NCI-H2196 treated with DMSO at 0.1 percent for 48 hours (cell line): ENCODE results near the gene ZFP1.
A peak's percentile ranks its signal among the peaks of the same experiment; 100 is the strongest.
"Not testable (repeated sequence)": the region's sequence is repeated elsewhere in the genome, so short reads cannot be mapped to it uniquely, and the experiment has no call there.

Experiments
- DNase-seq: peaks from one replicate; lab custom pipeline; 2025; ENCODE audit not compliant: unreplicated experiment; lab: John Stamatoyannopoulos, UW

The ZFP1 gene

DNA sequence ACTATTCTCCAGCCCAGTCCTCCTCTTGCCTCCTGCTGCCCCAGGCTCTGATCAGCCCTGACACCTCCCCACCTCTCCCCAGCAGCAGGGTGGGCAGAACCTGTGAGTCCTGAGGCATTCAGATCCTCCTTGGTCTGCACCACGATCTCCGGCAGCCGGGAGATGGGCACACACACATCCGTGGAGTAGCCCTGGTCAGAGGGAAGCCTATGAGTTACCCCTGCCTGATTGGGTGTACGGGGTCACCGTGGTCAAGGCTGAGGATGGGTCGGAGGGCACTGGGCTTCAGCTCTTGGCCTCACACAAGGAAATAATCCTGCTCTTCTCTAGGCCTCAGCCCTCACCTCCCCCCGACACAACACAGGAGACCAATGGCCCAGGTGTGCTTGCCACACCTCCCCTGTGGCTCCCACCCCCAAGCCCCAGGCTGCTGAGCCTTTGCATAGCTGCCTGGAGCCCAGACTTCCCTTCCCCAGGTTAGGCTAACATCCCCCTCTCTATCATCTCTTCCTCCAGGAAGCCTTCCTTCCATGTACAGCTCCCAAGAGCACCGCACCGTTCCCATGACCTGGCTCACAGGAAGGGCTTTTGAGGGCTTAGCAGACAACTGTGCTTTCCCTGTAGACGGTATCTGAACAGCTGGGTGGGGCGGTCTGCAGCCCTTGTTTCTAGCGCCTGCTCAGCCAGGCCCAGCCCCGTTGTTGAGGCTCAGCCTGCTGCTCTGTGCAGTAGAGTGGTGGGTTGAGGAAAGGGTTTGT lies 35.4 kb upstream of the ZFP1 start:
- no peak for DNase-seq

DNA sequence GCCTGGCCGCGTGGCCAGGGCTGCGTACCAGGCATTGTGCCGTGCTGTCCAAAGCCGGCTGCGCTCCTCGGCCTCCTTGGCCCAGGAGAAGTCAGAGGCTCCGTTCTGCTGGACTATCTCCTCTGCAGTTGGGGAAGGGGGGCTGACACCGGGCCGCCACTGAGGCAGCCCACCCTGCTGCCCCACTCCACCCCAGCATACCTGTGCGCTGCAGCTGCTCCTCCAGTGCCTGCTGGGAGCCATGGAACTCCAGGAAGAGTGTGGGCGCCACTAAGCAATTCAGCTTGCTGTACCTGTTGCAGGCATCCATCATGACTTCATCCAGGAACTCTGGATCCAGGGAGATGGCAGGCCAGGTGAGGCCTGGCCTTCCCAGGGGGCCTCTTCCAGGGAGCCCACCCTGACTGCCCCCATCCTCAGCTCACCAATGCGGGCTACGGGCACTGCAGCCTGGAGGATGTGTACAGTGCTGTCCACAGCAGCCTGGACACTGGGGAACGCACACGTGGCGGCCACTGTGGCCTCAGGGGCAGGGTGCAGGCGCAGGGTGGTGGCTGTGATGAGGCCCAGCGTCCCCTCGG lies 34.7 kb upstream of the ZFP1 start:
- no peak for DNase-seq

DNA sequence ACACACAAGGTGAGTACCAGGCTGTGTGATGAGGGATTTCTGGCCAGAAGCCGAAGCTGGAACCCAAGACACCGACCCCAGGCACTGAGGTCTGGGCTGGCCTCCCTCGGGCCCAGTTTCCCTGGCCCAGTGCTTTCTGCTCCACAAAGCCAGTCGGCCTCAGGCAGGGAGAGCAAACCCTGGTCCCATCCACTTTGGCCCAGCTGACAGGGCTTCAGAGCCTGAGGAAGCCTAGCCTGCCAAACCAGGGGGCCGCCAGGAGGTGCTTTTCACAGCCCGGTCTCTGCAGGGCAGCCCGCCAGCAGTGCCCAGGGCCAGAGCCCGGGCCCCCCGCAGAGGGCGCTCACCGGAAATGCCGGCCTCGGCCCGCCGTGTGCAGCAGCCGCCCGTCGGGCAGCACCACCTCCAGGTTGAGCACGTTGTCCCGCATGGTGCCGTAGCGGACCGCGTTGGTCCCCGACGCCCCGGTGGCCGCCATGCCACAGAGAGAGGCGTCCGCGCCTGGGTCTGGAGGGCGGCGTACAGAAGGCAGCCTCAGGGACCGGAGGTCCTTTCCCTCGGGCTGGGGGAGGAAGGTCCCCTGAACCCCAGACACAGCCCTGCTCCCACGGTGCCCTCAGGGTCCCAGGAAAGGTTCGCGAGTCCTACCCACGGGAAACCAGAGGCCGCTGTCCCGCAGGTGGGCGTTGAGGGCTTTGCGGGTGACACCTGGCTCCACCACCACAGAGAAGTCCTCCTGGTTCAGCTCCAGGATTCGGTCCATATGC lies 34.0 kb upstream of the ZFP1 start:
- no peak for DNase-seq

DNA sequence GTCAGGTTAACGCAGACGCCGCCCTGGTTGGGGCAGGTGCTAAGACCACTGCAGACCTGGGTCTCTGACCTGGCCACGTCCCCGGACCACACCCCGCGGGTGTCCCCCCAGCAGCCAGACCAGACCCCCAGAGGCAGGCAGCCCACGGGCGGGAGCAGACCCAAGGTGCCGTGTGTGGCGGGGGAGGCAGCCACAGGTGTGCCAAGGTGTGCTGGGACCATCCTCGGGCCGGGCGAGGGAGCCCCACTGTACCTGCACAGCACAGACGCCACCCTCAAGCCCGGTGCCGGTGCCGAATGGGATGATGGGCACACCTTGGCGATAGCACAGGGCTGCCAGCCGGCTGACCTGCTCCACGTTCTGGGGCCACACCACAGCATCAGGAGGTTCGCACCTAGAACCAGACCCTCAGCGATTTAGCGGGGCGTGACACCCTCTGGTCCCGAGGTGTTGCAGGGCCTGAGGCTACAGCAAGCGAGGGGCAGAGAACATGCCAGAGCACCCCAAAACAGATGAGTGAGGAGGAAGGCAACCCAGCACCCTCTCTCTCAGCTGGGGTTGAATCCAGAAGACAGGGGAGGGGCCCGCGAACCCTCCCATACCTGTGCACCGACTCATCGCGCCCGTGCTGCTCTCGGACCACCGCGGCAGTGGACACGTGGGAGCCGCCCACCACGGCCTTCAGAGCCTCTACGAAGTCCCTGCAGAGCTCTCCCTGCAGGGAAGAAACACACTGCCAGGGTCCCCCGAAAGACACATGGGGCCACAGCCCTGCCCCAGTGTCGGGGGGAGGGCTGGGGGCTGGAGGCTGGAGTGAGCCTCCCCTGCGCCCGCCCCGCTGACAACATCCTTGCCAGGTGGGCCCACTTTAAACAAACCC lies 33.1 kb upstream of the ZFP1 start:
- DNase-seq = no peak

DNA sequence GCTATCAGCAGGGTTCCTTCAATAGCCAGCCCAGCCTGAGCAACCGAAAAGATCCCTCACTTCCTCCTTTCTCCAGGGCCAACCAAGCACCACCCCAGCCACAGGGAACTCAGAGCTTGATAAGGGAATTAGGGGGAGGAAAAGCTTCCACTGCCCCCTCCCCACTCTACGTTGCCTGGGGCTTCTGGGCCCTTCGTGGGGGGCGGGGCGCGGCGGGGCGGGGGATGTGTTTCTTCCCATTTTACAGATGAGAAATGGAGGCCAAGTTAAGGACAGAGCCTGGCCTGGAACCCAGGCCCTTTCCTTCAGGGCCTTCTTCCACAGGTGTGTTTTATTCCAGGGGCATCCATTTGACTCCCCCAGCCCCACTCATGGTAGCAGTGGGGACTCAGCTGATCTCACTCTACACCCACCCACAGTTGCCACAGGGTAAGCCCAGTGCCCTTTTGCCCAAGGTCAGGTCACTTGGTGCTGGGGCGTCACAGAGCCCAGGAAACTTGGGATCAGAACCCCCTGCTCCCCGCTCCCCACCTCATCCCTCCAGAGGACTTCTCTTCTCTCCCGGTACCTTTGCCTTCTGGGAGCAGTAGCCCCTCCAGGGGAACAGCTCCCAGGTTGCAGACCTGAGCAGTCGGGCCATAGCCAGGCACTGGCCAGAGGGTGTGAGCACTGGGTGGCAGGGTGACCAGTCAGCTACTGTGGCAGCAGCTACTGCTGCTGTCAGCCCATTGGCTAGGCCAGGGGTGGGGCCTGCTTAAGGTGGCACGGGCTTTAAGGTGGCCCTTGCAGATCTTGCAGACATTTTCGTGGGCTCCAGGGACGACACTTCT lies 32.0 kb upstream of the ZFP1 start, which contains the start of gene LDHD:
Gene LDHD (minus strand): TSS at position 700 of the 830 bp plus-strand sequence. CDS start 60 bp downstream, at position 640.
- DNase-seq = peak; percentile 6

DNA sequence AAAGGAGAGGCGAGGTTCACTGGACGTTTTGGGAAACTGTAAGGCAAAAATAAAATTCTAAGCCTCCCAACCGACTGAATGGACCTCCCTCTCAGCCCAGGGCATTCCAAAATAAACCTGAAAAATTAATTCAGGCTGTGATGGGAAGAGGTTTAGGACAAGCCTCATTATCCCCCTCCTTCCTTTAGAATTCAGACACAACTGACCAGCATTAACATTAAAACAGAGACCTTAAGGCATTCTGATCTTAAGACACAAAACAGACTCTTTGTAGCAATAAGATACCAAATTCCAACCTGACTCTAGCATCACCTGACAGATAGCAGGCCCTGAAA lies 31.4 kb upstream of the ZFP1 start:
- no peak for DNase-seq

DNA sequence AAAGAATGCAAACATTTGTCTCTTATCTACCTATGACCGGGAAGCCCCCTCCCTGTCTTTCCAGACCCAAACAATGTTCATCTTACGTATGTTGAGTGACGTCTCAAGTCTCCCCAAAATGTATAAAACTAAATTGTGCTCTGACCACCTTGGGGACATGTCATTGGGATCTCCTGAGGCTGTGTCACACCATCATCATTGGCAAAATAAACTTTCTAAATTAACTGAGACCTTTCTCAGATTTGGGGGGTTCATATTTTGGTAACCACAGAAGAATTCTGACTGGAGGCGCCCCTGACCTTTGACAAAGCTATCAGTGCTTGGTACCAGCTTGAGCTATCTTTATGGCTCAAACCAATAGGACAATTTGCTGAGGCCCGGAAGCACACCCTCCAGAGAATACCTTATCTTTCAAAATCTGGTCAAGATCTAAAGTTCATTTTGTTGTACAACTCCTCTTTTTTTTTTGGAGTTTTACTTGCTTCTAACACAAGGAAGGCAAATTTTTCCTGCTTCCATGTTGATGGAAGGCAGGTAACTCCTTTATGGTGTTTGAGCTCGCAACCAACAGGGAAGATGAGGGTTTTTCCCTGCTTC lies 29.3 kb upstream of the ZFP1 start:
- DNase-seq = no peak

DNA sequence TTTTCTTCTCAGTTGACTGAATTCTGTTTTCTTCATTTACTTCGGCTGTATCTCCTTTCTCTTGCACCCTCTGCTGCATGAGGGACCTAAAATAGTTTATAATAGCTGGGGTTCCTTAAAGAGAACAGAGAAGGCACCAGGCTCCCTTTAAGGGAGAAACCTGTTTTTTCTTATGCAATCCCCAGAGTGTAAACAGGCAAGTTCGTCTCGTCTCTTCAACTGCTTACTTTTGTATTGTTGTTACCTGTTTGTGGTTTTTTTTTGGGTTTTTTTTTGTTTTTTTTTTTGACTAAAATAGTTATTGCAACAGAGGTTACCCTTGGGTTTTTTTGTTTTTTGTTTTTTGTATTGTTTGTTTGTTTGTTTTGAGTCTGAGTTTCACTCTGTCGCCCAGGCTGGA lies 28.1 kb upstream of the ZFP1 start:
- DNase-seq = no peak

DNA sequence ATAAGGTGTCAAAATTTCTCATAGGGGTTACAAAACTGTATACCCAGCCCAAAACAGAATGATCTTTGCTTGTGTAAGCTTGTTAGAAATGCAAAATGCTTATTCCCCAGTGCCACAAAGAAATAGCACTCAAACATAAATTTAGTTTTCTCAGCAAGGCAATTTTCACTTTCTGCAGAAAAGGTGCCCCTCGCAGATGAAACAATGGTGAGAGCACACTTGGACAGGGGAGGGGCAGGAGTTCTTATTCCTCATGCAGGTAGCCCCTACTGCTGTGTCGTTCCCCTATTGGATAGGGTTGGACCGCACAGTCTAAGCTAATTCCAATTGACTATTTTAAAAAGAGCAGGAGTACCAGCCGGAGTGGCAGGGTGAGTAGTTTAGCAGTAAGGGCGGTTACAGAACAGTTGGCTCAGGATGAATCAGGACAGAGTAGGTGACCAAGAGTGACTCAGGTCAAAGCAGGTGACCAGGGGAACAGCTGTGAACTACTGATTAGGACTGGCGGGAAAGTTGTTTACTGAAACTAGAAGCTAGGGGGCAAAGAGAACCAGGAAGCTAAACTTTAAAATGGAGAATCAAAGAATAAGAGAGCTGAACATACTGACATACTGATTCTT lies 26.3 kb upstream of the ZFP1 start:
- no peak for DNase-seq

DNA sequence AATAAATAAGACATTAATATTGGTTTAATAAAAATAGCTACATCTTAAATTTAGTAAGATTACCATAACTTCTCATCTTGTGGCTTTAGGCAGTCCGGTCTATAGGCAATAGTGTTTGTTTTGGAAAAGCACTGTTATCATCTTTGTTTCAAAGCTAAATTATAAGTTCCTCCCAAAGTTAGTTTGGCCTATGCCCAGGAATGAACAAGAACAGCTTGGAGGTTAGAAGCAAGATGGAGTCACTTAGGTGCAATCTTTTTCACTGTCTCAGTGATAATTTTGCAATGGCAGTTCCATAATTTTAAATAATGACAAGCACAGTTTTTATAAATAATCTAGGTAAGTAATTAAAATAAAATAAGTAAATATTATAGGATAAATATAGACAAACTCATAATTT lies 25.7 kb upstream of the ZFP1 start:
- no peak for DNase-seq

DNA sequence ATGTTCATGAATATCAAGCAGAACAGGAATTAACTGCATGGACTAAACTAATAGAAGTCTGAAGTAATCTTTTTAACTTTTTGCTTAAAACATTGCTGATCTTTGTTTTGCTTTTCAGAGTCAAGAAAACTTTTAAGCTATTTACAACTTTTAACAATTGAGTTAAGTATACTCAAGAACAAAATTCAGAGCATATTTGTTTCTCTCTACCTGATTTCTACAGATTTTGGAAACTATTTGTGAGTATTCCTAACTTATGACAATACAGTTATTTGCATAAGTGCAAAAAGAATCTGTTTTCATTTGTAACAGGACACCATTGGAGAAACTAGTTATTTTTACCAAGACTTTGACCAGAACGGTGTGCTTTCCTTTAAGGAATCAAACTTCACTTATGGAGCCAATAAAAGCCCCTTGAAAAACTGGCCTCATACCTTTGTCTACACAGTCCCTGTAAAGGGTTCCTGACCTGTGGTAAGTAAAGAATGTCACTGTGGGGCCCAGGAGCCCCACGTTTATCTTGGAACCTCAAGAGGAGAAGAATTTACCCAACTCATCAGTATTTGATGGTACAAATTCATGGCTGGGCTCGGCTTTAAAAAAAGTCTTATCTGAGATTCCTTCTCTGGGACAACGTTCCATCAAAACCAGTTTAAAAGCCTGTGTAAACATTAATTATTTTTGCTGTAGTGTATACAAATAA lies 20.5 kb upstream of the ZFP1 start:
- DNase-seq = no peak

DNA sequence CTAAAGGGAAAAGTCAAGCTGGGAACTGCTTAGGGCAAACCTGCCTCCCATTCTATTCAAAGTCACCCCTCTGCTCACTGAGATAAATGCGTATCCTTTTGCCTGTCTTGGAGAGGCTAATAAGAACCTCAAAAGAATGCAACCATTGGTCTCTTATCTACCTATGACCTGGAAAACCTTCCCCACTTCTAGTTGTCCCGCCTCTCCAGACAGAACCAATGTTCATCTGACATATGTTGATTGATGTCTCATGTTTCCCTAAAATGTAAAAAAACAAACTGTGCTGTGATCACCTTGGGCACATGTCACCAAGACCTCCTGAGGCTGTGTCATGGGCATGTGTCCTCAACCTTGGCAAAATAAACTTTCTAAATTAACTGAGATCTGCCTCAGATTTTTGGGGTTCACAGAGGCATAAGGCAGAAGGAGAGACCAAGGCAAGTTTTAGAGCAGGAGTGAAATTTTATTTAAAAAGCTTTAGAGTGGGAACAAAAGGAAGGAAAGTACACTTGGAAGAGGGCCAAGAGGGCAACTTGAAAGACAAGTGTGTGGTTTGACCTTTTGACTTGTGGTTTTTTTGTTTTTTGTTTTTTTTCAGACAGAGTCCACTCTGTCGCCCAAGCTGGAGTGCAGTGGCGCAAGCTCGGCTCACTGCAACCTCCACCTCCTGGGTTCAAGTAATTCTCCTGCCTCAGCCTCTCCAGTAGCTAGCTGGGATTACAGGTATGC lies 18.7 kb upstream of the ZFP1 start:
- DNase-seq = not testable (repeated sequence)

DNA sequence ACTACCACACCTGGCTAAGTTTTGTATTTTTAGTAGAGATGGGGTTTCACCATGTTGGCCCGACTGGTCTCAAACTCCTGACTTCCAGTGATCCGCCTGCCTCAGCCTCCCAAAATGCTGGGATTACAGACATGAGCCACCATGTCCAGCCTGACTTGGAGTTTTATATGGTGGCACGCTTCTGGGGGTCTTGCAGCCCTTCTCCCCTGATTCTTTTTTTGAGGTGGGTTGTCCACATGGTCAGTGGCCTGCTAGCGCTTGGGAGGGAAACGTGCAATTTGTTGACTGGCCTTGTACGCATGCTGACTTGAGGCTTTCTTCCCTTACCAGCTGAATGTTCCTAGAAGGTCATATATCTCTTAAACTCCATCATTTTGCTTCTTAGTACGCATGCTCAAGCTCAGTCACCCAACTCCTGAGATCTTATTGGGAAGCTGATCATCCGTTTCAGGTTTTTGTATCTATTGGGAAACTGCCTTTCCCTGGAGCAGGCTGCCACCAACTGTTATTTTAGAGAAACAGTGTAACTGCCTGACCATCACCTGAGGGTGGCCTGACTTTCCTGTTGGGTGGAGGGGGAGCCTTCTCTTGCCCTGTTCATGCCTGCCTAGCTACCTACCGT lies 18.1 kb upstream of the ZFP1 start:
- DNase-seq = no peak

DNA sequence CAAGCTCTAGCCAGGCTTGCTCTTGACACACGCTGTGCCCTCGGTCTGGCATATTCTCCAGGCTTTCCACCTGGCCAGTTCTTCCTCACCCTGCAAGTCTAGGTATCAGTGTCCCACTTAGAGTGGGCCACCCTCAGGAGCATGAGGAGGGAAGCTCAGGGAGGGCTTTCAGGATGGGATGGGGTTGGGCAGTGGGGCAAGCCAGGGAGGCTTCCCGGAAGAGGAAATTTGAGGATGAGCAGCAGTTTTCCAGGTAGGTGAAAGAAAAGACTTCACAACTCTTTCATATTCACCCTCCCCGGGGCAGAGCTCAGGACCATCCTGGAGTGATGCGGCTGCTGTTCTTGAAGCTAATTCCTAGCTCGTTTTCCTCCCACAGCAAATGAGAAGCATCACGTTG lies 17.2 kb upstream of the ZFP1 start:
- DNase-seq = no peak

DNA sequence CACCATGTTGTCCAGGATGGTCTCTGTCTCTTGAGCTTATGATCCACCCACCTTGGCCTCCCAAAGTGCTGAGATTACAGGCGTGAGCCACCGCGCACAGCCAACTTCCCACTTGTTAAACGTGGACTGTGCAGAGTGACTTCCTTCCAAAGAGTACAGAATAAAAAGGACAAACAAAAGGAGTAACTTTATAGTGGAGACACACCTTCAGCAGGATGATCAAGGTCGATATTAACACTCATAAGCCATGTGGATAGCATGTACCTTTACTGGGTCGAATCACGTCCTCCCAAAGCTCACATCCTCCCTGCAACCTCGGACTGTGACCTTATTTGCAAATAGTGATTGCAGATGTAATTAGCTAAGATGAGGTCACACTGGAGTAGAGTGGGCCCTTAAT lies 10.1 kb upstream of the ZFP1 start:
- DNase-seq = no peak

DNA sequence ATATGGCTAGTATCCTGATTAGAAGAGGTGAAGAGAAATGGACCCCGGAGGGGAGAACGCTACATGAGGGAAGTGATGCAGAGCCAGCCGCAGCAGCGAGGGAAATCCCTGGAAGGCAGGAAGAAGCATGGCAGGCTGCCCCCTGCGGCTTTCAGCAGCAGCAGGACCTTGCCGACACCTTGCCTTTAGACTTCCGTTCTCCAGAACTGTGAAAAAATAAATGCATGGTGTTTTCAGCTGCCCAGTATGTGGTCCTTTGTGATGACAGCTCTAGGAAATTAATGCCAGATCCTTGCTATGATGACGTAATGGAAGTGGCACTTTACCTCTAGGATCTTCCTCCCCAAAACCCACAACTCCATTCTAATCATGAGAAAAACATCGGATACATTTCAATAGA lies 9.7 kb upstream of the ZFP1 start:
- no peak for DNase-seq

DNA sequence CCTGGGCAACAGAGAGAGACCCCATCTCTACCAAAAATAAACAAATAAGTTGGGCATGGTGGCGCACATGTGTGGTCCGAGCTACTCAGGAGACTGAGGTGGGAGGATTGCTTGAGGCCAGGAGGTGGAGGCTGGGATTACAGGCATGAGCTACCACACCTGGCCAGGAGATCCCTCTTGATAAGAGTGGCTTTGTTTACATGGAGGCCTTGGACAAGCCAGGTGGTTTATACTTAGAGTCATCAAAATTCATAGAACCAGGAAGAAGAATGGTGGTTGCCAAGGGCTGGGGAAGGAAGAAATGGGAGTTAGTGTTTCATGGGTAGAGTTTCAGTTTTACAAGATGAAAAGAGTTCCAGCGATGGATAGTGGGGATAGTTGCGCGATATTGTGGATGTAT lies 8.8 kb upstream of the ZFP1 start:
- peak; percentile 4 for DNase-seq

DNA sequence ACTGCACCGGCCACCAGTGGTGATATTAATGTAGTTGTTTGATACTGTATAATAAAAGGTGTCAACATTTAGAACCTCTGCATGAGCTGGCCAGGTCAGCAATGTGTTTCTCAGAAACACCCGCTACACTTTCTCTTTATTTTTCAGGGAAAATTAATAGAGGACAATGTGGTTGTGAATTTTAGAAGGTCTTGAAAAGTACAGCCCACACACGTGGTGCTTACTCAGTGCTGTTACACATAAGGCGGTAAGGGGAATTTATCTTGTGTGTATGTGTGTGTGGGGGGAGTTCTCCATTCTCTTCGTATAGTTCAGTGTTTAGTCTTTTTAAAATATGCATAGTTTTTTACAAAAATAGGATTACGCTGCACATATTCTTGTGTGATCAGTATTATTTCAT lies 4.4 kb upstream of the ZFP1 start:
- no peak for DNase-seq
